Spleen (tissue), 11 donors: Measurements from ENCODE around the gene GATC. TPM values are rescaled to one million over a fixed set of nuclear protein-coding genes. Genes with fewer than 3 reads are reported as not detected.

ENCODE experiments used
- DNase-seq: peaks from one replicate; pipeline ENCODE4 v3.0.0-alpha.2; 2020
- H3K27ac ChIP-seq, 8 donors: fragments of 200-600 bp; sonication (generic) in 7 of 8; 1 replicate in 4 of 8; 2 replicates in 4 of 8; pipeline versions ENCODE4 v1.5.0 to v1.8.0; 2016 to 2021; ENCODE audit warnings: inconsistent platforms in 4 of 8, mild to moderate bottlenecking in 4 of 8, moderate library complexity in 1 of 8
- H3K27me3 ChIP-seq, 7 donors: fragments of 200-600 bp; sonication (generic) in 6 of 7; replicated peaks in 1 of 7; 1 replicate in 4 of 7; 2 replicates in 3 of 7; pipeline versions ENCODE4 v1.5.0 to v1.8.0; 2016 to 2021; ENCODE audit warnings: inconsistent platforms in 3 of 7, mild to moderate bottlenecking in 1 of 7
- H3K36me3 ChIP-seq, 6 donors: fragments of 200-600 bp; sonication (generic) in 5 of 6; 1 replicate in 4 of 6; 2 replicates in 2 of 6; pipeline versions ENCODE4 v1.5.0 to v1.8.0; 2016 to 2021; ENCODE audit warnings: inconsistent platforms in 2 of 6
- H3K4me1 ChIP-seq, 6 donors: fragments of 200-600 bp; sonication (generic) in 5 of 6; 1 replicate in 3 of 6; 2 replicates in 3 of 6; pipeline versions ENCODE4 v1.5.0 to v1.8.0; 2016 to 2021; ENCODE audit warnings: inconsistent platforms in 3 of 6
- H3K4me3 ChIP-seq, 8 donors: fragments of 200-600 bp; sonication (generic) in 7 of 8; 1 replicate in 4 of 8; 2 replicates in 4 of 8; pipeline versions ENCODE4 v1.5.0 to v1.8.0; 2016 to 2021; ENCODE audit warnings: inconsistent platforms in 4 of 8, mild to moderate bottlenecking in 4 of 8, moderate library complexity in 2 of 8
- H3K9me3 ChIP-seq, 8 donors: fragments of 200-600 bp; sonication (generic) in 7 of 8; 1 replicate in 4 of 8; 2 replicates in 4 of 8; pipeline versions ENCODE4 v1.5.0 to v1.8.0; 2016 to 2021; ENCODE audit warnings: inconsistent platforms in 4 of 8
- POLR2A ChIP-seq, 3 donors: fragments of 450-650 bp; IDR thresholded peaks; one replicate each; pipeline ENCODE4 v1.5.1; 2017; ENCODE audit warnings: antibody characterized with exemption in 3 of 3, mild to moderate bottlenecking in 1 of 3
- POLR2AphosphoS5 ChIP-seq, 3 donors: sonication (generic); formaldehyde crosslinking; IDR thresholded peaks; one replicate each; pipeline ENCODE4 v1.5.1; 2017; ENCODE audit warnings: antibody characterized with exemption in 3 of 3
- WGBS, 5 donors: extraction: QIAGEN DNeasy Blood & Tissue Kit in 3 of 5; methylation state at CpG; one replicate each; pipeline versions ENCODE4 v1.1.5 to v1.1.7; 2013 to 2018; 5-methylcytosine and 5-hydroxymethylcytosine counted together
- intact Hi-C: fragments of 100-400 bp; cut with DNase I; formaldehyde crosslinking; loops from one replicate; pipeline ENCODE4 v1.15.0; 2023; ENCODE audit warnings: low total_unique reads
- polyA plus RNA-seq, 3 donors: library from polyadenylated mRNA; stranded (reverse); fragments of 200-250 nt; gene quantifications; one replicate each; pipeline ENCODE4 v1.2.1, GENCODE V29; 2013
- small RNA-seq, 4 donors: library from RNA; depleted of rRNA; stranded (forward); fragments of <200 nt; gene quantifications; one replicate each; pipeline ENCODE3, GENCODE V24; 2016
- total RNA-seq, 7 donors: library from RNA; depleted of rRNA in 3 of 7; stranded (reverse); fragments of >200 nt in 3 of 7; fragmentation: NEBNext Ultra II Directional in 4 of 7; extraction: Animal tissue kit (Norgen Biotek cat#: 25700) in 4 of 7; gene quantifications; one replicate each; pipeline versions ENCODE4 v1.1.0 to v1.2.1, GENCODE V29; 2016 to 2021
- TF ChIP-seq, protein P1 (sequence below), 11 experiments: fragments of 200-600 bp in 7 of 11; fragments of 450-650 bp in 4 of 11; sonication (generic) in 4 of 11; IDR thresholded peaks in 8 of 11; conservative IDR thresholded peaks in 3 of 11; 1 replicate in 7 of 11; 2 replicates in 4 of 11; pipeline versions ENCODE4 v1.4.0 to v1.8.0; 2016 to 2021; ENCODE audit warnings: antibody characterized with exemption in 11 of 11, inconsistent platforms in 4 of 11, mild to moderate bottlenecking in 1 of 11
- donor health status: healthy with polysubstance abuse.
- donor health status: DM: no; HTN: no; CAD: no; lungs with moderate emphysema.
- donor health status: DM: no; HTN: no; CAD: no.
- donor health status: Bipolar disorder and iron deficiency.
- donor health status: healthy.
- donor health status: DM: no; HTN: no; CAD: no.
- donor health status: DM: yes; HTN: yes; CAD: no.

The GATC gene
- total and polyA plus RNA-seq, 10 donors: 7.0 to 26.0 (median 20.2) TPM

DNA sequence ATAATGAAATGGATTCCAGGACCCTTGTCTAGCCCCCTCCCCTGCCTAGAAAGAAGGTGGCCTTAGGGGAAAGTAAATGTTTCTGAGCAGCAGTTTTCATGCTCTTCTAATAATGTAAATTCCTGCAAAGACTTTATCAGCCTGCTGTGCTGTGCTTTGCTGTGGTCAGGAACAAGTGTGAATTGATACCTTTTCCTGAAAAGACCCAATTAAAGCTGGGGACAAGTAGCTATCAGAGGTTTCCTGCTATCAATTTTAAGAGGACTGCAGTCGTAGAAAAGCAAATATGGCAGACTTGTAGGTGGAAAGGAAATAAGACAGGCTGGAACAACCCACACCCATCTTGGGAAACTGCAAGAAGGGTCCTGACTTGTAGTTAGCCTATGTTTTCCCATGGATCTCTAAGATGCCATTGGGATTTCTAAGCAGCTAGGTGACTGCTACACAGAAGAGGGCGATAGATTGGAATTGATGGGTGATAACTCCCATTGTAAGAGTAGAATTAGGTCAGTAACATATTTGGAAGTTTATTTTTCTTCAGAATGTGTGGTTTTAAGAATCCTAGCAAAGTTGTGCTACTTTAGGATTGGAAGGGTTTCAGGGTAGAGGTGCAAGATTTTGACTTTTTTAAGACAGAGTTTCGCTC, 52.7 kb downstream of the GATC start:
- peaks cover 13 to 40% (median 26%) of the 10 kb centered on the region in 6 donors for H3K4me1 ChIP-seq
- H3K27me3 ChIP-seq: no peaks in the 10 kb centered on the region
- peak overlapping the region in 1 of 8 donors; percentile 7 for H3K27ac ChIP-seq
- 76 to 90% (median 84%) methylated on average over 3 of the region's 3 CpGs for WGBS, 5 donors
- peaks cover 0 to 62% (median 35%) of the 10 kb centered on the region in 6 donors for H3K36me3 ChIP-seq
- TF ChIP-seq POLR2AphosphoS5 (IDR thresholded peaks at IDR 0.05) (no peak), POLR2A (IDR thresholded peaks at IDR 0.05) (no peak)
- TF ChIP-seq, protein P1, sequence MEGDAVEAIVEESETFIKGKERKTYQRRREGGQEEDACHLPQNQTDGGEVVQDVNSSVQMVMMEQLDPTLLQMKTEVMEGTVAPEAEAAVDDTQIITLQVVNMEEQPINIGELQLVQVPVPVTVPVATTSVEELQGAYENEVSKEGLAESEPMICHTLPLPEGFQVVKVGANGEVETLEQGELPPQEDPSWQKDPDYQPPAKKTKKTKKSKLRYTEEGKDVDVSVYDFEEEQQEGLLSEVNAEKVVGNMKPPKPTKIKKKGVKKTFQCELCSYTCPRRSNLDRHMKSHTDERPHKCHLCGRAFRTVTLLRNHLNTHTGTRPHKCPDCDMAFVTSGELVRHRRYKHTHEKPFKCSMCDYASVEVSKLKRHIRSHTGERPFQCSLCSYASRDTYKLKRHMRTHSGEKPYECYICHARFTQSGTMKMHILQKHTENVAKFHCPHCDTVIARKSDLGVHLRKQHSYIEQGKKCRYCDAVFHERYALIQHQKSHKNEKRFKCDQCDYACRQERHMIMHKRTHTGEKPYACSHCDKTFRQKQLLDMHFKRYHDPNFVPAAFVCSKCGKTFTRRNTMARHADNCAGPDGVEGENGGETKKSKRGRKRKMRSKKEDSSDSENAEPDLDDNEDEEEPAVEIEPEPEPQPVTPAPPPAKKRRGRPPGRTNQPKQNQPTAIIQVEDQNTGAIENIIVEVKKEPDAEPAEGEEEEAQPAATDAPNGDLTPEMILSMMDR (IDR thresholded peaks at IDR 0.05 in 8 of 11, conservative IDR thresholded peaks at IDR 0.05 in 3 of 11): no peak
- intact Hi-C loops: no loop called here
- H3K4me3 ChIP-seq: no peak overlapping the region
- H3K9me3 ChIP-seq: no peaks in the 10 kb centered on the region
- no peak for DNase-seq

DNA sequence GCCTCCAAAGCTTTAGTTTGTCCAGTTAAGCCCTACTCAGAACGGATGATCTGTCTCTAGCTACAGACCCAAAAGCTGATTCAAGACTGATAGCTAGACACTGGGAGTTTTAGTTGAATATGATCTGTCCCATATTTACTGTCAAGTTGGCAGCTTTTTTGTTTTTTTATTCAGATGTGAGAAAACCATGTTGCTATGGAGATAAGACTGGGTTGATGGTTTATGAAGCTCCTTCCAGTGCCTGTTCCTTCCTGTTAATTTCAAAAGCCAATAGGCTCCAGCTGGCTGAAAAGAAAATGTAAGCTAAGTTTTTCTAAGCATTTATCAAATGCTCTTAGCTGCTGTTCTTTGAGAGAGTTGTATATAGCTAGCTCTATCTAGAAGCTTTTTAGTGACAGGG, 54.3 kb downstream of the GATC start:
- Histone ChIP-seq H3K4me3 (no peak overlapping the region), H3K27me3 (no peaks in the 10 kb centered on the region), H3K36me3 (peaks cover 0 to 77% (median 37%) of the 10 kb centered on the region in 6 donors), H3K9me3 (no peaks in the 10 kb centered on the region), H3K4me1 (peaks cover 9 to 28% (median 19%) of the 10 kb centered on the region in 6 donors), H3K27ac (no peak overlapping the region)
- WGBS, 5 donors: 81 to 90% (median 89%) methylated on average over 1 of the region's 1 CpG
- TF ChIP-seq POLR2AphosphoS5 (IDR thresholded peaks at IDR 0.05): no peak
- TF ChIP-seq POLR2A (IDR thresholded peaks at IDR 0.05): no peak
- TF ChIP-seq, protein P1 (IDR thresholded peaks at IDR 0.05 in 8 of 11, conservative IDR thresholded peaks at IDR 0.05 in 3 of 11): no peak
- intact Hi-C loops: no loop called here
- no peak for DNase-seq

GRCh38 chr12:120504587-120504986, 58.3 kb downstream of the GATC start:
- 87 to 94% (median 89%) methylated on average over 4 of the region's 4 CpGs for WGBS, 5 donors
- H3K27me3 ChIP-seq: no peaks in the 10 kb centered on the region
- no peaks in the 10 kb centered on the region for H3K9me3 ChIP-seq
- H3K27ac ChIP-seq: no peak overlapping the region
- H3K4me1 ChIP-seq: no peaks in the 10 kb centered on the region
- no peak for TF ChIP-seq POLR2AphosphoS5 (IDR thresholded peaks at IDR 0.05)
- TF ChIP-seq POLR2A (IDR thresholded peaks at IDR 0.05): no peak
- TF ChIP-seq, protein P1 (IDR thresholded peaks at IDR 0.05 in 8 of 11, conservative IDR thresholded peaks at IDR 0.05 in 3 of 11): no peak
- H3K36me3 ChIP-seq: peaks cover 0 to 99% (median 52%) of the 10 kb centered on the region in 6 donors
- intact Hi-C loops: no loop called here
- DNase-seq: no peak
- no peak overlapping the region for H3K4me3 ChIP-seq

- H3K27me3 ChIP-seq: no peaks in the 10 kb centered on the region
- H3K9me3 ChIP-seq: no peaks in the 10 kb centered on the region
- DNase-seq: no peak
- H3K36me3 ChIP-seq: peaks cover 0 to 100% (median 51%) of the 10 kb centered on the region in 6 donors
- no peak overlapping the region for H3K27ac ChIP-seq
- intact Hi-C loops: no loop called here
- TF ChIP-seq POLR2AphosphoS5 (IDR thresholded peaks at IDR 0.05): no peak
- TF ChIP-seq, protein P1 (IDR thresholded peaks at IDR 0.05 in 8 of 11, conservative IDR thresholded peaks at IDR 0.05 in 3 of 11): no peak
- H3K4me3 ChIP-seq: no peak overlapping the region
- H3K4me1 ChIP-seq: no peaks in the 10 kb centered on the region
- WGBS, 5 donors: 91 to 98% (median 95%) methylated on average over 8 of the region's 8 CpGs
These were observed 62.3 kb downstream of the GATC start for GRCh38 chr12:120508537-120508936.

Small RNA genes lying within 50 kb of the gene (small RNA-seq; reads per million reads assigned to genes)
- 0 reads per million in 4 donors for gene RF00019

Other genes with a start within 250 kb of the GATC start
- 1,000 to 10,000 TPM; 1,023 to 1,741 (median 1,286) TPM for gene RPLP0, start 245.3 kb upstream of the GATC start, total RNA-seq
- gene RPLP0, start 245.3 kb upstream of the GATC start, polyA plus RNA-seq: 1,000 to 10,000 TPM; 3,423 to 5,071 (median 3,908) TPM
- gene PXN, start 180.7 kb upstream of the GATC start, total RNA-seq: 100 to 1,000 TPM in 5 of 7 donors, 10 to 100 TPM in 2; 91.8 to 161 (median 149) TPM
- gene PXN, start 180.7 kb upstream of the GATC start, polyA plus RNA-seq: 10 to 100 TPM; 22.3 to 49.8 (median 35.6) TPM
- over 10,000 TPM in 4 of 7 donors, under 1 TPM in 3; under 0.01 to 20,748 (median 15,186) TPM for gene RNU4-2, start 154.5 kb upstream of the GATC start, total RNA-seq
- not detected for gene RNU4-2, start 154.5 kb upstream of the GATC start, polyA plus RNA-seq
- 1,000 to 10,000 TPM in 4 of 7 donors, under 1 TPM in 2, not detected in 1; under 0.01 to 7,358 (median 2,736) TPM for gene RNU4-1, start 153.2 kb upstream of the GATC start, total RNA-seq
- not detected for gene RNU4-1, start 153.2 kb upstream of the GATC start, polyA plus RNA-seq
- 1 to 10 TPM in 6 of 7 donors, under 1 TPM in 1; 0.66 to 2.6 (median 1.7) TPM for gene SIRT4, start 144.1 kb upstream of the GATC start, total RNA-seq
- gene SIRT4, start 144.1 kb upstream of the GATC start, polyA plus RNA-seq: 1 to 10 TPM; 1.2 to 1.4 (median 1.3) TPM
- gene PLA2G1B, start 118.7 kb upstream of the GATC start, total RNA-seq: 1 to 10 TPM in 3 of 7 donors, not detected in 4; 1.1 to 1.9 (median 1.4) TPM
- under 1 TPM; 0.29 to 0.83 (median 0.56) TPM for gene PLA2G1B, start 118.7 kb upstream of the GATC start, polyA plus RNA-seq
- gene MSI1, start 77.3 kb upstream of the GATC start, total RNA-seq: under 1 TPM in 1 of 7 donors, not detected in 6; 0.35 TPM
- under 1 TPM in 2 of 3 donors, not detected in 1; 0.02 to 0.03 TPM for gene MSI1, start 77.3 kb upstream of the GATC start, polyA plus RNA-seq
- gene COX6A1, start 8.3 kb upstream of the GATC start, total RNA-seq: 100 to 1,000 TPM; 182 to 427 (median 190) TPM
- gene COX6A1, start 8.3 kb upstream of the GATC start, polyA plus RNA-seq: 100 to 1,000 TPM; 382 to 551 (median 480) TPM
- 10 to 100 TPM; 10.2 to 15.9 (median 12.9) TPM for gene TRIAP1, start 60 bp upstream of the GATC start, total RNA-seq
- 10 to 100 TPM; 31.0 to 35.9 (median 34.1) TPM for gene TRIAP1, start 60 bp upstream of the GATC start, polyA plus RNA-seq
- gene SRSF9, start 23.3 kb downstream of the GATC start, total RNA-seq: 100 to 1,000 TPM; 107 to 166 (median 142) TPM
- 100 to 1,000 TPM; 119 to 160 (median 143) TPM for gene SRSF9, start 23.3 kb downstream of the GATC start, polyA plus RNA-seq
- gene DYNLL1, start 49.7 kb downstream of the GATC start, total RNA-seq: 100 to 1,000 TPM in 6 of 7 donors, 10 to 100 TPM in 1; 84.1 to 220 (median 152) TPM
- 100 to 1,000 TPM; 164 to 338 (median 313) TPM for gene DYNLL1, start 49.7 kb downstream of the GATC start, polyA plus RNA-seq
- 10 to 100 TPM; 18.6 to 24.0 (median 20.2) TPM for gene COQ5, start 82.7 kb downstream of the GATC start, total RNA-seq
- 10 to 100 TPM; 29.2 to 34.6 (median 32.5) TPM for gene COQ5, start 82.7 kb downstream of the GATC start, polyA plus RNA-seq
- gene RNF10, start 87.9 kb downstream of the GATC start, total RNA-seq: 100 to 1,000 TPM; 172 to 428 (median 248) TPM
- 100 to 1,000 TPM; 101 to 134 (median 125) TPM for gene RNF10, start 87.9 kb downstream of the GATC start, polyA plus RNA-seq
- gene POP5, start 135.0 kb downstream of the GATC start, total RNA-seq: 10 to 100 TPM; 28.1 to 54.0 (median 40.1) TPM
- 10 to 100 TPM; 77.6 to 84.1 (median 78.5) TPM for gene POP5, start 135.0 kb downstream of the GATC start, polyA plus RNA-seq
- 1 to 10 TPM in 1 of 7 donors, under 1 TPM in 5, not detected in 1; 0.27 to 1.2 (median 0.60) TPM for gene CABP1, start 194.2 kb downstream of the GATC start, total RNA-seq
- 1 to 10 TPM in 1 of 3 donors, under 1 TPM in 2; 0.49 to 2.8 (median 0.57) TPM for gene CABP1, start 194.2 kb downstream of the GATC start, polyA plus RNA-seq
- 100 to 1,000 TPM in 1 of 7 donors, 10 to 100 TPM in 6; 60.1 to 117 (median 78.5) TPM for gene MLEC, start 240.7 kb downstream of the GATC start, total RNA-seq
- gene MLEC, start 240.7 kb downstream of the GATC start, polyA plus RNA-seq: 10 to 100 TPM in 2 of 3 donors, 1 to 10 TPM in 1; 7.7 to 22.6 (median 10.9) TPM